Measurements from ENCODE around the gene STK31.
"Not testable (repeated sequence)": the region's sequence is repeated elsewhere in the genome, so short reads cannot be mapped to it uniquely, and the experiment has no call there.

STK31 gene

GRCh38 chr7:23679898-23680413 lies 30.1 kb upstream of the STK31 start, which contains the start of gene FAM221A:
FAM221A (plus strand) TSS chr7:23680199; CDS start chr7:23680219, 20 bp downstream.
- Histone ChIP-seq H3K27ac (ENCODE audit: low read depth, low read length) (peak within 1 kb of the TSS; percentile 52), H4K20me1 (ENCODE audit: control insufficient read depth, insufficient read depth, low read depth, low read length) (no peaks in the 10 kb centered on the region), H3K9me2 (replicated peaks; ENCODE audit: control insufficient read depth, low read length) (no peaks in the 10 kb centered on the region), H3K4me3 (ENCODE audit: low read length) (peak within 1 kb of the TSS; percentile 70), H3K9me3 (ENCODE audit: control insufficient read depth, insufficient read depth, low read length) (peaks cover 3% of the 10 kb centered on the region; the same call in 1 of the 2 replicates), H3K4me1 (ENCODE audit: control insufficient read depth, low read length) (peaks cover 14% of the 10 kb centered on the region), H3K79me2 (ENCODE audit: control insufficient read depth, low read length) (peaks cover 3% of the 10 kb centered on the region; the same call in 1 of the 2 replicates), H3K36me3 (ENCODE audit: control insufficient read depth, low read length) (no peaks in the 10 kb centered on the region), H3F3A (ENCODE audit: control insufficient read depth, insufficient read depth) (no peaks in the 10 kb centered on the region), H3K27me3 (ENCODE audit: control insufficient read depth, low read length) (peaks cover 8% of the 10 kb centered on the region; the same call in 1 of the 2 replicates), H3K4me2 (ENCODE audit: low read length) (peak within 1 kb of the TSS; percentile 74)
- no peak for TF ChIP-seq EZH2phosphoT487 (IDR thresholded peaks at IDR 0.05; ENCODE audit: borderline replicate concordance, low read length)
- peak; percentile 81 for TF ChIP-seq CTCF (IDR thresholded peaks at IDR 0.05; ENCODE audit: low read depth, low read length, poor library complexity, severe bottlenecking)

- H3K9me2 ChIP-seq (replicated peaks; ENCODE audit: control insufficient read depth, low read length), result no peaks in the 10 kb centered on the region
- H3K4me2 ChIP-seq (ENCODE audit: low read length), result peak overlapping the region; percentile 74
- H3K27ac ChIP-seq (ENCODE audit: low read depth, low read length), result peak overlapping the region; percentile 52
- H4K20me1 ChIP-seq (ENCODE audit: control insufficient read depth, insufficient read depth, low read depth, low read length), result no peaks in the 10 kb centered on the region
- H3K9me3 ChIP-seq (ENCODE audit: control insufficient read depth, insufficient read depth, low read length), result no peaks in the 10 kb centered on the region
- no peaks in the 10 kb centered on the region for H3F3A ChIP-seq (ENCODE audit: control insufficient read depth, insufficient read depth)
- H3K27me3 ChIP-seq (ENCODE audit: control insufficient read depth, low read length), result peaks cover 8% of the 10 kb centered on the region; the same call in 1 of the 2 replicates
- TF ChIP-seq EZH2phosphoT487 (IDR thresholded peaks at IDR 0.05; ENCODE audit: borderline replicate concordance, low read length), result no peak
- peaks cover 14% of the 10 kb centered on the region for H3K4me1 ChIP-seq (ENCODE audit: control insufficient read depth, low read length)
- no peaks in the 10 kb centered on the region for H3K36me3 ChIP-seq (ENCODE audit: control insufficient read depth, low read length)
- peak overlapping the region; percentile 70 for H3K4me3 ChIP-seq (ENCODE audit: low read length)
- H3K79me2 ChIP-seq (ENCODE audit: control insufficient read depth, low read length), result peaks cover 3% of the 10 kb centered on the region; the same call in 1 of the 2 replicates
Measured at GRCh38 chr7:23680414-23681405, 29.3 kb upstream of the STK31 start.

- not testable (repeated sequence) for H3K36me3 ChIP-seq (ENCODE audit: control insufficient read depth, low read length); H4K20me1 ChIP-seq (ENCODE audit: control insufficient read depth, insufficient read depth, low read depth, low read length); H3K27me3 ChIP-seq (ENCODE audit: control insufficient read depth, low read length); H3K27ac ChIP-seq (ENCODE audit: low read depth, low read length); H3F3A ChIP-seq (ENCODE audit: control insufficient read depth, insufficient read depth); H3K9me3 ChIP-seq (ENCODE audit: control insufficient read depth, insufficient read depth, low read length); H3K79me2 ChIP-seq (ENCODE audit: control insufficient read depth, low read length); H3K9me2 ChIP-seq (replicated peaks; ENCODE audit: control insufficient read depth, low read length); H3K4me3 ChIP-seq (ENCODE audit: low read length); H3K4me2 ChIP-seq (ENCODE audit: low read length)
- peaks cover 14% of the 10 kb centered on the region for H3K4me1 ChIP-seq (ENCODE audit: control insufficient read depth, low read length)
Measured at GRCh38 chr7:23684041-23684440, 26.0 kb upstream of the STK31 start.

GRCh38 chr7:23685731-23686130 lies 24.3 kb upstream of the STK31 start:
- Histone ChIP-seq H3K4me1 (ENCODE audit: control insufficient read depth, low read length) (peaks cover 4% of the 10 kb centered on the region; the same call in 1 of the 2 replicates), H3K27ac (ENCODE audit: low read depth, low read length) (no peak overlapping the region)
- TF ChIP-seq CTCF (IDR thresholded peaks at IDR 0.05; ENCODE audit: low read depth, low read length, poor library complexity, severe bottlenecking) (no peak), EZH2phosphoT487 (IDR thresholded peaks at IDR 0.05; ENCODE audit: borderline replicate concordance, low read length) (no peak)

More at GRCh38 chr7:23685731-23686130, 24.3 kb upstream of the STK31 start:
- Histone ChIP-seq H3K79me2 (ENCODE audit: control insufficient read depth, low read length) (peaks cover 3% of the 10 kb centered on the region; the same call in 1 of the 2 replicates), H4K20me1 (ENCODE audit: control insufficient read depth, insufficient read depth, low read depth, low read length) (no peaks in the 10 kb centered on the region), H3K4me2 (ENCODE audit: low read length) (no peak overlapping the region), H3K36me3 (ENCODE audit: control insufficient read depth, low read length) (no peaks in the 10 kb centered on the region), H3K9me2 (replicated peaks; ENCODE audit: control insufficient read depth, low read length) (no peaks in the 10 kb centered on the region), H3K27me3 (ENCODE audit: control insufficient read depth, low read length) (no peaks in the 10 kb centered on the region), H3F3A (ENCODE audit: control insufficient read depth, insufficient read depth) (no peaks in the 10 kb centered on the region), H3K4me3 (ENCODE audit: low read length) (no peak overlapping the region), H3K9me3 (ENCODE audit: control insufficient read depth, insufficient read depth, low read length) (no peaks in the 10 kb centered on the region)

Measured in DOHH2 (cell line).